Smooth muscle cell (in vitro differentiated cells): ENCODE measurements around the gene CTSH. TPM values are rescaled to one million over a fixed set of nuclear protein-coding genes. Genes with fewer than 3 reads are reported as not detected.
A peak's percentile ranks its signal among the peaks of the same experiment; 100 is the strongest.

Experiments
- DNase-seq: peaks from one replicate; lab custom pipeline; 2025; ENCODE audit not compliant: unreplicated experiment; lab: John Stamatoyannopoulos, UW
- H2AFZ ChIP-seq: fragments of 200-600 bp; sonication (generic); 2 replicates; pipeline ENCODE4 v1.6.0; 2016; ENCODE audit warnings: antibody characterized with exemption, low read depth, mild to moderate bottlenecking
- H3F3A ChIP-seq: fragments of 200-600 bp; sonication (generic); 2 replicates; pipeline ENCODE4 v1.6.0; 2017; ENCODE audit warnings: antibody characterized with exemption, low read depth
- H3K27ac ChIP-seq: fragments of 200-600 bp; sonication (generic); 2 replicates; pipeline ENCODE4 v1.5.1; 2016; ENCODE audit warnings: low read depth, mild to moderate bottlenecking
- H3K27me3 ChIP-seq: fragments of 200-600 bp; sonication (generic); 2 replicates; pipeline ENCODE4 v1.6.1; 2016; ENCODE audit warnings: low read depth, mild to moderate bottlenecking
- H3K36me3 ChIP-seq: fragments of 200-600 bp; sonication (generic); 2 replicates; pipeline ENCODE4 v1.5.1; 2016; ENCODE audit warnings: low read depth
- H3K4me1 ChIP-seq: fragments of 200-600 bp; sonication (generic); 2 replicates; pipeline ENCODE4 v1.5.1; 2016; ENCODE audit warnings: low read depth
- H3K4me2 ChIP-seq: fragments of 200-600 bp; sonication (generic); 2 replicates; pipeline ENCODE4 v1.6.0; 2016; ENCODE audit warnings: mild to moderate bottlenecking
- H3K4me3 ChIP-seq: fragments of 200-600 bp; sonication (generic); 2 replicates; pipeline ENCODE4 v1.5.1; 2016; ENCODE audit warnings: mild to moderate bottlenecking
- H3K79me2 ChIP-seq: fragments of 200-600 bp; sonication (generic); 2 replicates; pipeline ENCODE4 v1.6.0; 2016; ENCODE audit warnings: low read depth, mild to moderate bottlenecking
- H3K9ac ChIP-seq: fragments of 200-600 bp; sonication (generic); 2 replicates; pipeline ENCODE4 v1.6.0; 2016; ENCODE audit warnings: low read depth
- H3K9me3 ChIP-seq: fragments of 200-600 bp; sonication (generic); replicated peaks from 2 replicates; pipeline ENCODE4 v1.5.1; 2016; ENCODE audit warnings: low read depth
- H4K20me1 ChIP-seq: fragments of 200-600 bp; sonication (generic); 2 replicates; pipeline ENCODE4 v1.6.0; 2016; ENCODE audit warnings: low read depth
- WGBS: methylation state at CpG from one replicate; pipeline ENCODE4 v1.1.7; 2016; ENCODE audit warnings: low lambda C conversion rate; 5-methylcytosine and 5-hydroxymethylcytosine counted together
- polyA plus RNA-seq: library from polyadenylated mRNA; unstranded; fragments of >200 nt; fragmentation: Nextera tagmentation; extraction: Ambion mirVana; gene quantifications from 2 replicates; pipeline ENCODE4 v1.2.1, GENCODE V29; 2016
- total RNA-seq: library from RNA; depleted of rRNA; stranded (reverse); fragments of >200 nt; gene quantifications from 2 replicates; pipeline ENCODE4 v1.2.3, GENCODE V29; 2014
- TF ChIP-seq, protein P1 (sequence below): fragments of 200-600 bp; sonication (generic); IDR thresholded peaks from 2 replicates; pipeline ENCODE4 v1.5.1; 2017; ENCODE audit warnings: borderline replicate concordance, mild to moderate bottlenecking, antibody characterized with exemption; ENCODE audit not compliant: insufficient read depth, poor library complexity, severe bottlenecking

CTSH gene, protein sequence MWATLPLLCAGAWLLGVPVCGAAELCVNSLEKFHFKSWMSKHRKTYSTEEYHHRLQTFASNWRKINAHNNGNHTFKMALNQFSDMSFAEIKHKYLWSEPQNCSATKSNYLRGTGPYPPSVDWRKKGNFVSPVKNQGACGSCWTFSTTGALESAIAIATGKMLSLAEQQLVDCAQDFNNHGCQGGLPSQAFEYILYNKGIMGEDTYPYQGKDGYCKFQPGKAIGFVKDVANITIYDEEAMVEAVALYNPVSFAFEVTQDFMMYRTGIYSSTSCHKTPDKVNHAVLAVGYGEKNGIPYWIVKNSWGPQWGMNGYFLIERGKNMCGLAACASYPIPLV
- total RNA-seq (24.7 and 38.5 TPM in 2 replicates), polyA plus RNA-seq (19.0 and 23.4 TPM in 2 replicates)

DNA sequence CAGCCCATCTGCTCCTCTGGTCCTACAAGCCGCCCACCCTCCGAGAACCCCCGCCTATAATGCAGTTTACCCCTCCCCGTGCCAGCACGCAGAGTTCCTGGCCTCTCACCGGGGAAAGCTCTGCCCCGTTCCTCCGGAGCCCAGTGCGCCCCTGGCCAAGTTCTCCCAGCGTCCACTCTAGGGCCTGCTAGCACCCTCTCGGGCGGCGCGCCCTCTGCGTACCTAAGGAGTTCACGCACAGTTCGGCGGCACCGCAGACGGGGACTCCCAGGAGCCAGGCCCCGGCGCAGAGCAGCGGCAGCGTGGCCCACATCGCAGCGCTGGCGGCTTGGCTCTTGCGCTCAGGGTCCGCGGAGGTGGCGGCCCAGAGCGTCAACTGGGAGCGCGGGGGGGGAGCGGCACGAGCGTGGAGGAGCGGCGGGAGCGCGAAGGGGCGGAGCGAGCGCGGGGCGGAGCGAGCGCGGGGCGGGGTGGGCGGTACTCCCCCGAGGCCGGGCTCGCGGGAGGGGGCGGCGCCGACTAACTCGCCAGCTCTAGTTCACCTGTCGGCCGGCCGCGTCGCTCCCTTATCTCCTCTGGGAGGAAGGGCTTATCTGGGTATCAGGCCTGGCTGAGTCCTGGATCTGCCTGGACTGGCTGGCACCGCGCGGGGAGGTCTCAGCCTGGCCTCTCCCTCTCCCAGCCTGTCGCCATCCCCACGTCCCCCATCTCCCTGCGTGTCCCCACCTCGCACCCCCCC is at the start of gene CTSH:
CTSH (minus strand) TSS at position 378 of the 739 bp plus-strand sequence; CDS start at position 313, 65 bp downstream.
- H3K9ac ChIP-seq = no peak within 1 kb of the TSS
- WGBS = 4% methylated on average over 30 of the region's 71 CpGs

DNA sequence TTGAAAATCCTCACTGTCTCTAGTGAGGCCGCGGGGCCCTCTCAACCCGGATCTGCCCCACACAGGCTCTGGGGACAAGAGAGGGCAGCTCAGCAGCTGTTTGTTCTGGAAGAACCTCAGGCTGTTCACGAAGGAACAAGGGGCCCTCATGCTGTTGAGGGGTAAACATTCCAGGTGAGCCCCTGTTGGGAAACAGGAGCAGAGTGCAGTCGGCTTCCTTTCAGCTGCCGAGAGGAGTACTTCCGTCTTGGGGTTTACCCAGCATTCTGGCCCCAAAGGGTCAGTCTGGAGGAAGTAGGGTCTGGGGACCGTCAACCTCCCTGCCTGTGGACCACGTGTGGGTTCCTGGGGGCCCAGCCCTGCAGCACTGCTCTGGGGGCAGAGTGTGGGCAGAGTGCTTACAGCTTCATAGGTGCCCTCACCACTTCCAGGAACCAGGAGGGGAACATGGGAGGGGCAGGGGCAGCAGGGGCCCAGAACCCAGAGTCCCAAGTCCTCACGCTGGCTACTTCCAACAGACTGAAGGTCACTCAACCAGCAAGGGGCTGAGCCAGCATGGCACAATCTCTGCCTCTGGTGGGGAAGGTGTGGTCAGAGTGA is 49.2 kb upstream of the CTSH start:
- H3K4me1 ChIP-seq = no peaks in the 10 kb centered on the region
- WGBS = 86% methylated on average over 10 of the region's 10 CpGs
- no peaks in the 10 kb centered on the region for H3K27me3 ChIP-seq
- no peaks in the 10 kb centered on the region for H3K9me3 ChIP-seq
- no peaks in the 10 kb centered on the region for H3K79me2 ChIP-seq
- H3K27ac ChIP-seq = no peak overlapping the region
- TF ChIP-seq, protein P1, sequence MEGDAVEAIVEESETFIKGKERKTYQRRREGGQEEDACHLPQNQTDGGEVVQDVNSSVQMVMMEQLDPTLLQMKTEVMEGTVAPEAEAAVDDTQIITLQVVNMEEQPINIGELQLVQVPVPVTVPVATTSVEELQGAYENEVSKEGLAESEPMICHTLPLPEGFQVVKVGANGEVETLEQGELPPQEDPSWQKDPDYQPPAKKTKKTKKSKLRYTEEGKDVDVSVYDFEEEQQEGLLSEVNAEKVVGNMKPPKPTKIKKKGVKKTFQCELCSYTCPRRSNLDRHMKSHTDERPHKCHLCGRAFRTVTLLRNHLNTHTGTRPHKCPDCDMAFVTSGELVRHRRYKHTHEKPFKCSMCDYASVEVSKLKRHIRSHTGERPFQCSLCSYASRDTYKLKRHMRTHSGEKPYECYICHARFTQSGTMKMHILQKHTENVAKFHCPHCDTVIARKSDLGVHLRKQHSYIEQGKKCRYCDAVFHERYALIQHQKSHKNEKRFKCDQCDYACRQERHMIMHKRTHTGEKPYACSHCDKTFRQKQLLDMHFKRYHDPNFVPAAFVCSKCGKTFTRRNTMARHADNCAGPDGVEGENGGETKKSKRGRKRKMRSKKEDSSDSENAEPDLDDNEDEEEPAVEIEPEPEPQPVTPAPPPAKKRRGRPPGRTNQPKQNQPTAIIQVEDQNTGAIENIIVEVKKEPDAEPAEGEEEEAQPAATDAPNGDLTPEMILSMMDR = no peak
- no peak overlapping the region for H3K4me2 ChIP-seq
- no peak overlapping the region for H3K9ac ChIP-seq
- peaks cover 7% of the 10 kb centered on the region for H3F3A ChIP-seq
- no peak overlapping the region for H3K4me3 ChIP-seq
- no peaks in the 10 kb centered on the region for H4K20me1 ChIP-seq
- no peak for DNase-seq
- H3K36me3 ChIP-seq = no peaks in the 10 kb centered on the region
- no peak overlapping the region for H2AFZ ChIP-seq

More for the DNA sequence above, at the start of gene CTSH:
- peak within 1 kb of the TSS; percentile 95 for H3K4me2 ChIP-seq
- no peaks in the 10 kb centered on the region for H3K36me3 ChIP-seq
- no peaks in the 10 kb centered on the region for H3K27me3 ChIP-seq
- H3K4me3 ChIP-seq = peak within 1 kb of the TSS; percentile 59
- no peaks in the 10 kb centered on the region for H4K20me1 ChIP-seq
- H3K27ac ChIP-seq = no peak within 1 kb of the TSS
- H3K79me2 ChIP-seq = no peaks in the 10 kb centered on the region
- no peaks in the 10 kb centered on the region for H3F3A ChIP-seq
- DNase-seq = peak; percentile 20
- H2AFZ ChIP-seq = peak within 1 kb of the TSS; percentile 46
- H3K4me1 ChIP-seq = no peaks in the 10 kb centered on the region
- no peaks in the 10 kb centered on the region for H3K9me3 ChIP-seq
- TF ChIP-seq, protein P1 = no peak

DNA sequence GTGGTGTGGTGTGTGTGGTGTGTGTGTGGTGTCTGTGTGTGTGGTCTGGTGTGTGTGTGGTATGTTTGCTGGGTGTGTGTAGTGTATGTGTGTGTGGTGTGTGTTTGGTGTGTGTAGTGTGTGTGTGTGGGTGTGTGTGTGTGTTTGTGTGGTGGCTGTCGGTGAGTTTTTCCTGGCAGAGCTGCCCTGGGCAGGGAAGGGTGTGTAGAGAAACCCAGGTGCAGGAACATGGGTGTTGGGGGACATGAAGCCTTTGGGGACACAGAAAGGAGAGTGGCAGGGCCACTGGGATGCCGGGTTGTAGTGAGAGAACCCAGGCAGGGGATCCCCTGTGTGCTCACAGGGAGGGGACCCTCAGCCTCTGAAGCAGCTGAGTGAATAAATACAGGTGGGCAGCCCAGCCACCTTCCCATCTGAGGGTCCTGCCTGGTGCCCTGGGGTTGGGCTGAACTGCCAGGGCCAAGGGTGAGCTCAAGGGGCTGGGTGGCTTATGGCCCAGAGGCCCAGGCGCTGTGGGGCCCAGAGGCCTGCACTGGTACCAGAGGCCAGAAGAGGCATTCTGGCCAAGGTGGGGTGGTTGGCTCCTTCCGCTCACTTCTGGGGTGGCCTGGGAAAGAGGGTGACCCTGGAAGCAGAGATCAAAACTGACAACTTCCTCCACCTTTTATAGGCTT is 48.5 kb upstream of the CTSH start:
- Histone ChIP-seq H3K4me2 (no peak overlapping the region), H3K36me3 (no peaks in the 10 kb centered on the region), H3K9me3 (no peaks in the 10 kb centered on the region), H3K4me3 (no peak overlapping the region), H3K79me2 (no peaks in the 10 kb centered on the region), H3K4me1 (no peaks in the 10 kb centered on the region), H3K27ac (no peak overlapping the region), H2AFZ (no peak overlapping the region), H3F3A (peaks cover 10% of the 10 kb centered on the region), H3K9ac (no peak overlapping the region), H3K27me3 (no peaks in the 10 kb centered on the region), H4K20me1 (no peaks in the 10 kb centered on the region)
- TF ChIP-seq, protein P1 = no peak
- WGBS = 87% methylated on average over 3 of the region's 4 CpGs
- no peak for DNase-seq
